ENCODE results near the gene COL13A1.

COL13A1 gene

GRCh38 chr10:69960606-69960987 is 158.9 kb downstream of the COL13A1 start:
- TF ChIP-seq CTCF (conservative IDR thresholded peaks at IDR 0.05; ENCODE audit: low read length) = no peak
- DNase-seq (ENCODE audit: low read depth) = no peak
- no peak overlapping the region for H3K4me3 ChIP-seq (ENCODE audit: low read length)

- DNase-seq (ENCODE audit: low read depth) = no peak
- TF ChIP-seq CTCF (conservative IDR thresholded peaks at IDR 0.05; ENCODE audit: low read length) = peak; percentile 25; the same call in 1 of the 2 replicates
- no peak overlapping the region for H3K4me3 ChIP-seq (ENCODE audit: low read length)
These were observed 159.5 kb downstream of the COL13A1 start for GRCh38 chr10:69960988-69961880.

- no peak overlapping the region for H3K4me3 ChIP-seq (ENCODE audit: low read length)
- no peak for DNase-seq (ENCODE audit: low read depth)
- no peak for TF ChIP-seq CTCF (conservative IDR thresholded peaks at IDR 0.05; ENCODE audit: low read length)
These were observed 160.4 kb downstream of the COL13A1 start for GRCh38 chr10:69961881-69962745.

GRCh38 chr10:69962746-69963135 is 161.0 kb downstream of the COL13A1 start:
- no peak overlapping the region for H3K4me3 ChIP-seq (ENCODE audit: low read length)
- no peak for TF ChIP-seq CTCF (conservative IDR thresholded peaks at IDR 0.05; ENCODE audit: low read length)
- DNase-seq (ENCODE audit: low read depth) = no peak

- no peak for DNase-seq (ENCODE audit: low read depth)
- no peak overlapping the region for H3K4me3 ChIP-seq (ENCODE audit: low read length)
- no peak for TF ChIP-seq CTCF (conservative IDR thresholded peaks at IDR 0.05; ENCODE audit: low read length)
These were observed 161.6 kb downstream of the COL13A1 start for GRCh38 chr10:69963178-69963834.

GRCh38 chr10:69963835-69964710 is 162.4 kb downstream of the COL13A1 start:
- H3K4me3 ChIP-seq (ENCODE audit: low read length) = no peak overlapping the region
- DNase-seq (ENCODE audit: low read depth) = no peak
- no peak for TF ChIP-seq CTCF (conservative IDR thresholded peaks at IDR 0.05; ENCODE audit: low read length)
